Upper lobe of left lung (tissue), 4 donors: ENCODE measurements around the gene POLQ.

ENCODE experiments used
- CTCF ChIP-seq, 6 experiments: fragments of 450-650 bp in 4 of 6; fragments of 200-600 bp in 2 of 6; sonication (generic) in 2 of 6; IDR thresholded peaks; one replicate each; pipeline ENCODE4 v1.5.1; 2016 to 2019; ENCODE audit warnings: antibody characterized with exemption in 6 of 6
- POLR2AphosphoS5 ChIP-seq, 2 donors: sonication (generic); formaldehyde crosslinking; IDR thresholded peaks; one replicate each; pipeline ENCODE4 v1.5.1; 2017; ENCODE audit warnings: antibody characterized with exemption in 2 of 2

GRCh38 chr3:121531269-121531668 is 14.5 kb downstream of the POLQ start:
- no peak for TF ChIP-seq CTCF (IDR thresholded peaks at IDR 0.05)
- no peak for TF ChIP-seq POLR2AphosphoS5 (IDR thresholded peaks at IDR 0.05)
